OCI-LY7 (cell line): Measurements from ENCODE around the gene LATS2.

Experiments used
- EZH2phosphoT487 ChIP-seq: fragments of 200-600 bp; sonication (generic); IDR thresholded peaks from 2 replicates; pipeline ENCODE4 v1.6.1; 2018; ENCODE audit warnings: low read depth, borderline replicate concordance, mild to moderate bottlenecking, mixed run types, antibody characterized with exemption, low read length, moderate library complexity, mixed read lengths
- TF ChIP-seq, protein P1 (sequence below): fragments of 200-600 bp; sonication (generic); conservative IDR thresholded peaks from 2 replicates; pipeline ENCODE4 v1.5.1; 2014; ENCODE audit warnings: mild to moderate bottlenecking, antibody characterized with exemption, low read length, moderate library complexity, mixed read lengths

DNA sequence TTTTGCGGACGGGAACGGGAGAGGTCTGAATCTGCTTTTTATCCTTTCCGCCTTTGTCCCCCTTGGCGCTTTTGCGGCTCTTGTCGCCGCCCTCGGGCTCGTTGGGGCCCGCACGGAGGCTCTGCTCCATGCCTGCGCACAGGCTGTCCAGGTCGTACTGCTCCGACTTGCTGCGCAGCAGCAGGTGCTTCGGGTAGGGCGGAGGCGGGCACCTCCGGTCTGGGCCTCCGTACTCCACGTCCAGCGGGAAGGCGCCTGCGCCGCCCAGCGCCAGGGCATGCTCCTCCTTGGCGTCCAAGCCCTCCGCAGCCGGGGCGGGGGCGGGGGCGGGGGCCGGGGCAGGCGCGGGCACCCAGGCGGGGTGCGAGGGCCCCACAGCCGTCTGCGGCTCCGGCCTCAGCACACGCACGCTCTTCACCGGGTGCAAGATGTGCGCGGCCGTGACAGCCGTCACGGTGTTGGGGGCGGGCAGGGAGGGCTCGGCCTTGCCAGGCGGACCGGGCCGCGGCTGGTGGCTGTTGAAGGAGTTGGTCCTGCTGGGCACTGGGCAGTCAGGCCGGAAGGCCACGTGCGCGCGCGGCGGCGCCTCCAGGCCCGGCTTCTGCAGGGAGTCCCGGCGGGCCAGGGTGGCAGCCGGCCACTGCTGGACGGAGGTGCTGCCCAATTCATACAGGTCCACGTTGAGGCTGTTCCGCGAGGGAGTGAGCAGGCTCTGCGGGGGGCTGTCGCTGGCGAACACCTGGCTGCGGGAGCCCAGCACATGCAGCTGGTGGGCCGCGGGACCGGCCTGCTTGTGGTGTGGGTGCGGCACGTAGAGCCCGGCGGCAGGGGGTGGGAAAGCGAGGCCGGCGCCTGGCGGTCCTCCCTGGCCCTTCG, 73.1 kb downstream of the LATS2 start:
- TF ChIP-seq, protein P1, sequence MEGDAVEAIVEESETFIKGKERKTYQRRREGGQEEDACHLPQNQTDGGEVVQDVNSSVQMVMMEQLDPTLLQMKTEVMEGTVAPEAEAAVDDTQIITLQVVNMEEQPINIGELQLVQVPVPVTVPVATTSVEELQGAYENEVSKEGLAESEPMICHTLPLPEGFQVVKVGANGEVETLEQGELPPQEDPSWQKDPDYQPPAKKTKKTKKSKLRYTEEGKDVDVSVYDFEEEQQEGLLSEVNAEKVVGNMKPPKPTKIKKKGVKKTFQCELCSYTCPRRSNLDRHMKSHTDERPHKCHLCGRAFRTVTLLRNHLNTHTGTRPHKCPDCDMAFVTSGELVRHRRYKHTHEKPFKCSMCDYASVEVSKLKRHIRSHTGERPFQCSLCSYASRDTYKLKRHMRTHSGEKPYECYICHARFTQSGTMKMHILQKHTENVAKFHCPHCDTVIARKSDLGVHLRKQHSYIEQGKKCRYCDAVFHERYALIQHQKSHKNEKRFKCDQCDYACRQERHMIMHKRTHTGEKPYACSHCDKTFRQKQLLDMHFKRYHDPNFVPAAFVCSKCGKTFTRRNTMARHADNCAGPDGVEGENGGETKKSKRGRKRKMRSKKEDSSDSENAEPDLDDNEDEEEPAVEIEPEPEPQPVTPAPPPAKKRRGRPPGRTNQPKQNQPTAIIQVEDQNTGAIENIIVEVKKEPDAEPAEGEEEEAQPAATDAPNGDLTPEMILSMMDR = no peak
- no peak for TF ChIP-seq EZH2phosphoT487
